Lower leg skin (tissue), 3 donors: ENCODE data around the gene MAN2A1.

Source experiments
- POLR2A ChIP-seq, 2 donors: fragments of 450-650 bp; IDR thresholded peaks; one replicate each; pipeline ENCODE4 v1.6.1; 2016 to 2017; ENCODE audit warnings: antibody characterized with exemption in 2 of 2, mild to moderate bottlenecking in 1 of 2, moderate library complexity in 1 of 2
- TF ChIP-seq, protein P1 (sequence below), 3 donors: fragments of 450-650 bp; IDR thresholded peaks; one replicate each; pipeline ENCODE4 v1.5.1; 2016; ENCODE audit warnings: antibody characterized with exemption in 3 of 3, mild to moderate bottlenecking in 3 of 3, moderate library complexity in 2 of 3

DNA sequence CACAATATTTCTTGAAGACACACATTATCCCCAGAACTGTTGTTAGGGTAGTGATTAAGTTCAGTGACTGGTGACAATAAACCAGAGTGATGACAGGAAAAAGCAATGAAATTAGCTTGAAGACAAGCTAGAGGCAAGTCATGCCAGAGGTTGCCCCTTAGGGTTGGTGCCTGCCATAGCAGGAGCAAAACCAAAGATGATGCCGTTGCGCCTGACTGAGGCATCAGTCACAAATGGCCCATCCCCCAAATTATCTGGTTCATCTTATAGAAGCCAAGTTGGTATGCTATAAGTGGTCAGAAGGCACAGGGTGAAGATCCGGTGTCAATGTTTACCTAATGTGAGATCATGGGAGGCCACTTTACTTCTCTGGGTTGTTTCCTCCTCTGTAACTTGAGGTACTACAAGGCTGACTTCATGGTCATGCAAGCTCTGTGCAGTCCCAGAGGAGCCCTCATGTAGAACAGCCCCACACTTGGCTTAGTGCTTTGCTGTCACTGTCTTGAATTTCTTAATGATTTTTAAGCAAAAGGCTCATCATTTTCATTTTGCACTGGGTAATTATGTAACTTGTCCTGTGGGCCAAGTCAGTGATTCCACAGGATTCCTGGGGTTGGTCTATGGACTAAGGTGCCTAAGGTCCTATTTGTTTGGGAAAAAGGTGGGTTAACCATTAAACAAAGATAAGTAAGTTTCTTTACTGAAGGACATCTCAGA, 211.3 kb downstream of the MAN2A1 start:
- TF ChIP-seq POLR2A (IDR thresholded peaks at IDR 0.05), result no peak
- TF ChIP-seq, protein P1, sequence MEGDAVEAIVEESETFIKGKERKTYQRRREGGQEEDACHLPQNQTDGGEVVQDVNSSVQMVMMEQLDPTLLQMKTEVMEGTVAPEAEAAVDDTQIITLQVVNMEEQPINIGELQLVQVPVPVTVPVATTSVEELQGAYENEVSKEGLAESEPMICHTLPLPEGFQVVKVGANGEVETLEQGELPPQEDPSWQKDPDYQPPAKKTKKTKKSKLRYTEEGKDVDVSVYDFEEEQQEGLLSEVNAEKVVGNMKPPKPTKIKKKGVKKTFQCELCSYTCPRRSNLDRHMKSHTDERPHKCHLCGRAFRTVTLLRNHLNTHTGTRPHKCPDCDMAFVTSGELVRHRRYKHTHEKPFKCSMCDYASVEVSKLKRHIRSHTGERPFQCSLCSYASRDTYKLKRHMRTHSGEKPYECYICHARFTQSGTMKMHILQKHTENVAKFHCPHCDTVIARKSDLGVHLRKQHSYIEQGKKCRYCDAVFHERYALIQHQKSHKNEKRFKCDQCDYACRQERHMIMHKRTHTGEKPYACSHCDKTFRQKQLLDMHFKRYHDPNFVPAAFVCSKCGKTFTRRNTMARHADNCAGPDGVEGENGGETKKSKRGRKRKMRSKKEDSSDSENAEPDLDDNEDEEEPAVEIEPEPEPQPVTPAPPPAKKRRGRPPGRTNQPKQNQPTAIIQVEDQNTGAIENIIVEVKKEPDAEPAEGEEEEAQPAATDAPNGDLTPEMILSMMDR (IDR thresholded peaks at IDR 0.05), result no peak
